ENCODE measurements around the gene KCTD5. TPM values are rescaled to one million over a fixed set of nuclear protein-coding genes. Genes with fewer than 3 reads are reported as not detected.
"Not testable (repeated sequence)": the region's sequence is repeated elsewhere in the genome, so short reads cannot be mapped to it uniquely, and the experiment has no call there.

KCTD5 gene
- total RNA-seq, 1 experiment from 2014 or later: 36.7 TPM

- peak; percentile 50 for DNase-seq
- CTCF ChIA-PET; H3K27me3 Mint-ChIP-seq (ENCODE audit: unreplicated experiment); H3K4me3 Mint-ChIP-seq (ENCODE audit: low read depth, unreplicated experiment); BruUV-seq (replicated peaks); H3K27ac Mint-ChIP-seq (ENCODE audit: unreplicated experiment); intact Hi-C loops (cut with micrococcal nuclease; ENCODE audit: unreplicated experiment); H3K9me3 Mint-ChIP-seq (ENCODE audit: low read depth, unreplicated experiment): not testable (repeated sequence)
- H3K4me1 Mint-ChIP-seq (ENCODE audit: low read depth, unreplicated experiment): peaks cover 21% of the 10 kb centered on the region
- H3K36me3 Mint-ChIP-seq (ENCODE audit: insufficient read depth, unreplicated experiment): peaks cover 59% of the 10 kb centered on the region
- TF ChIP-seq, protein P1, sequence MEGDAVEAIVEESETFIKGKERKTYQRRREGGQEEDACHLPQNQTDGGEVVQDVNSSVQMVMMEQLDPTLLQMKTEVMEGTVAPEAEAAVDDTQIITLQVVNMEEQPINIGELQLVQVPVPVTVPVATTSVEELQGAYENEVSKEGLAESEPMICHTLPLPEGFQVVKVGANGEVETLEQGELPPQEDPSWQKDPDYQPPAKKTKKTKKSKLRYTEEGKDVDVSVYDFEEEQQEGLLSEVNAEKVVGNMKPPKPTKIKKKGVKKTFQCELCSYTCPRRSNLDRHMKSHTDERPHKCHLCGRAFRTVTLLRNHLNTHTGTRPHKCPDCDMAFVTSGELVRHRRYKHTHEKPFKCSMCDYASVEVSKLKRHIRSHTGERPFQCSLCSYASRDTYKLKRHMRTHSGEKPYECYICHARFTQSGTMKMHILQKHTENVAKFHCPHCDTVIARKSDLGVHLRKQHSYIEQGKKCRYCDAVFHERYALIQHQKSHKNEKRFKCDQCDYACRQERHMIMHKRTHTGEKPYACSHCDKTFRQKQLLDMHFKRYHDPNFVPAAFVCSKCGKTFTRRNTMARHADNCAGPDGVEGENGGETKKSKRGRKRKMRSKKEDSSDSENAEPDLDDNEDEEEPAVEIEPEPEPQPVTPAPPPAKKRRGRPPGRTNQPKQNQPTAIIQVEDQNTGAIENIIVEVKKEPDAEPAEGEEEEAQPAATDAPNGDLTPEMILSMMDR (IDR thresholded peaks at IDR 0.05; ENCODE audit: unreplicated experiment): peak; percentile 57
Observed at GRCh38 chr16:2671193-2671592, 11.1 kb upstream of the KCTD5 start.

DNA sequence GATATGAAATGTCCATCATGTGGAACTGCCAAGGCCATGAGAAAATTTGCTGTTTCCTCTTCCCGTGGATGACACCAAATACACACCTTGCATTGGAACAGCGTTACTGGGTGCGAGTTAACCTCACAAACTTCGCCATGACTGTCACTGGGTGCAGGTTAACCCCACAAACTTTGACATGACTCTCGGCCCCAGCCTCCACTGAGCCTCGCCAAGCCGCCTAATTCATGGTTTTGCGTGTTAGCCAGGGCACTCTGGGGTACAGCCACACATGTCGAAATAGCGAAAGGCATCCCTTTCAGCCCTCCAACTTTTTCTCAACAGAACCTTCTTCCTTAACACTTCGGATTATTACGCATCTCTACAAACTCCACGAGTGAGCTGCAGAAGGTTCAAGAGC, 10.6 kb upstream of the KCTD5 start:
- no peaks in the 10 kb centered on the region for H3K27me3 Mint-ChIP-seq (ENCODE audit: unreplicated experiment)
- no peak overlapping the region for H3K27ac Mint-ChIP-seq (ENCODE audit: unreplicated experiment)
- DNase-seq: no peak
- CTCF ChIA-PET: no interaction called here
- H3K36me3 Mint-ChIP-seq (ENCODE audit: insufficient read depth, unreplicated experiment): peaks cover 55% of the 10 kb centered on the region
- peaks cover 21% of the 10 kb centered on the region for H3K4me1 Mint-ChIP-seq (ENCODE audit: low read depth, unreplicated experiment)
- TF ChIP-seq, protein P1 (IDR thresholded peaks at IDR 0.05; ENCODE audit: unreplicated experiment): no peak
- BruUV-seq (replicated peaks): no TSS peak
- H3K9me3 Mint-ChIP-seq (ENCODE audit: low read depth, unreplicated experiment): no peaks in the 10 kb centered on the region
- peak overlapping the region; percentile 76 for H3K4me3 Mint-ChIP-seq (ENCODE audit: low read depth, unreplicated experiment)
- intact Hi-C loops (cut with micrococcal nuclease; ENCODE audit: unreplicated experiment): no loop called here

DNA sequence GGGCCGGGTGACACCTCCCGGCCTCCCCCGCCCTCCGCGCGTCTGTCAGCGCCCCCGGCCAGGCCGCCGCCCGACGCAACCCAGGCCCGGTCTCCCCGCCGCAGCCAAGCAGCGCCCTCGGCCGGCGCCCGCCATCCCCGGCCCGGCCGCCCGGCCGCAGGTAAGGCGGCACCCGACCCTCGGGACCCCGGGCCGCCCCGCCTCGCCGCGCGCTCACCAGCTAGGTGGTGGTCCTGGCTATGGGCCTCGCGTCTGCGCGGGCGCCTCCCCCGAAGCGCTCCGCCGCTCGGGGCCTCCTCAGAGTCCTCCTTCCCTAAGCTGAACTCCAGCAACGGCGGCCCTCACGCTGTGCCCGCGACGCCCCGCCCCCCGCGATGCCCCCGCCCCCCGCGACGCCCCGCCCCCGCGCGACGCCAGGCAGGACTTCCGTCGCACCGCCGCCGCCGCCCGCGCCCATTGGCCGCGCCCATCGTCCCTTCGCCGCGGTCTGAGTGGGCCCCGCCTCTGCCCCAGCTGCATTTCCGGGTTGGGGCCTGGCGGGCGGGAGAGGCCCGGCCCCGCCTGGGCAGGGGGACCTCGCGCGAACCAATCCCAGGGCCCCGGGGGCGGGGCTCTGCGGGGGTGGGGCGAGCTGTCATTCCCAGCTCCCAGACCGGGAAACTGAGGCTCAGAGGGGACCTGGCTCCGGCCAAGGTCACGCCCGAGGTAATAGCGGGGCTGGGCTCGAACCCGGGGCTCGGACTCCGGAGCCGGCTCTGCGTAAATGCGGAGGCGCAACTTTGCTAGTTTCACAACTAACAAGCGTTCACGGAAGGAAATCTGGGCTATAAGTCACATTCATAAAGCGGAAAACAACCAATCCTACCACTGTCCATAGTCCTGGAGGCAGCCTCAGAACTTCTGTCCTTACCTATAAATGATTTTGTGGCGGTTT, 9.0 kb upstream of the KCTD5 start:
- H3K27me3 Mint-ChIP-seq (ENCODE audit: unreplicated experiment): no peaks in the 10 kb centered on the region
- BruUV-seq (replicated peaks): no TSS peak
- TF ChIP-seq, protein P1 (IDR thresholded peaks at IDR 0.05; ENCODE audit: unreplicated experiment): no peak
- peak; percentile 99 for DNase-seq
- H3K27ac Mint-ChIP-seq (ENCODE audit: unreplicated experiment): no peak overlapping the region
- peaks cover 53% of the 10 kb centered on the region for H3K36me3 Mint-ChIP-seq (ENCODE audit: insufficient read depth, unreplicated experiment)
- peaks cover 21% of the 10 kb centered on the region for H3K4me1 Mint-ChIP-seq (ENCODE audit: low read depth, unreplicated experiment)
- peak overlapping the region; percentile 76 for H3K4me3 Mint-ChIP-seq (ENCODE audit: low read depth, unreplicated experiment)
- H3K9me3 Mint-ChIP-seq (ENCODE audit: low read depth, unreplicated experiment): no peaks in the 10 kb centered on the region
- intact Hi-C loops (cut with micrococcal nuclease; ENCODE audit: unreplicated experiment): no loop called here
- CTCF ChIA-PET: interaction anchor here (0.6 to 1.1 kb wide), 5 partner anchors 9 to 254 kb away, joined by 3 to 8 read pairs (median 4); partner anchors contain the start of genes ATP6V0C and KCTD5

GRCh38 chr16:2675021-2675420, 7.3 kb upstream of the KCTD5 start:
- intact Hi-C loops (cut with micrococcal nuclease; ENCODE audit: unreplicated experiment): no loop called here
- peaks cover 12% of the 10 kb centered on the region for H3K4me1 Mint-ChIP-seq (ENCODE audit: low read depth, unreplicated experiment)
- H3K36me3 Mint-ChIP-seq (ENCODE audit: insufficient read depth, unreplicated experiment): peaks cover 45% of the 10 kb centered on the region
- no peaks in the 10 kb centered on the region for H3K27me3 Mint-ChIP-seq (ENCODE audit: unreplicated experiment)
- H3K9me3 Mint-ChIP-seq (ENCODE audit: low read depth, unreplicated experiment): no peaks in the 10 kb centered on the region
- BruUV-seq (replicated peaks): no TSS peak
- no peak overlapping the region for H3K4me3 Mint-ChIP-seq (ENCODE audit: low read depth, unreplicated experiment)
- TF ChIP-seq, protein P1 (IDR thresholded peaks at IDR 0.05; ENCODE audit: unreplicated experiment): no peak
- H3K27ac Mint-ChIP-seq (ENCODE audit: unreplicated experiment): no peak overlapping the region
- DNase-seq: no peak
- CTCF ChIA-PET: no interaction called here

Measured in Calu3 (cell line).